HK-2 (cell line): ENCODE results near the gene MYO15A.

Source experiments
- DNase-seq: peaks from one replicate; pipeline ENCODE4 v3.0.0-alpha.2; 2018; ENCODE audit not compliant: unreplicated experiment

MYO15A gene

GRCh38 chr17:18105595-18105994 lies 3.0 kb upstream of the MYO15A start:
- DNase-seq = no peak

- no peak for DNase-seq
These were observed 2.3 kb upstream of the MYO15A start for GRCh38 chr17:18106211-18106610.

GRCh38 chr17:18107061-18107790 lies 1.3 kb upstream of the MYO15A start:
- DNase-seq = no peak

GRCh38 chr17:18107971-18108370 lies 585 bp upstream of the MYO15A start:
- no peak for DNase-seq

- no peak for DNase-seq
These were observed 1.5 kb downstream of the MYO15A start for GRCh38 chr17:18109935-18110485.

- DNase-seq = no peak
These were observed 2.1 kb downstream of the MYO15A start for GRCh38 chr17:18110636-18111145.

GRCh38 chr17:18111330-18111971 lies 2.9 kb downstream of the MYO15A start:
- no peak for DNase-seq

- no peak for DNase-seq
These were observed 7.0 kb downstream of the MYO15A start for GRCh38 chr17:18115517-18115916.

GRCh38 chr17:18116078-18116477 lies 7.5 kb downstream of the MYO15A start:
- no peak for DNase-seq

GRCh38 chr17:18117533-18117932 lies 9.0 kb downstream of the MYO15A start:
- DNase-seq = no peak

GRCh38 chr17:18117982-18118975 lies 9.7 kb downstream of the MYO15A start:
- DNase-seq = no peak

GRCh38 chr17:18119166-18119745 lies 10.7 kb downstream of the MYO15A start:
- no peak for DNase-seq

GRCh38 chr17:18119938-18120337 lies 11.4 kb downstream of the MYO15A start:
- DNase-seq = no peak

- no peak for DNase-seq
These were observed 12.0 kb downstream of the MYO15A start for GRCh38 chr17:18120461-18121017.

GRCh38 chr17:18121144-18121910 lies 12.8 kb downstream of the MYO15A start:
- DNase-seq = no peak

GRCh38 chr17:18122990-18123753 lies 14.6 kb downstream of the MYO15A start:
- no peak for DNase-seq

GRCh38 chr17:18124345-18125126 lies 16.0 kb downstream of the MYO15A start:
- DNase-seq = no peak

- DNase-seq = no peak
These were observed 20.5 kb downstream of the MYO15A start for GRCh38 chr17:18129041-18129502.

GRCh38 chr17:18132711-18133110 lies 24.2 kb downstream of the MYO15A start:
- DNase-seq = no peak
